ENCODE data around the gene GUSB. TPM values are rescaled to one million over a fixed set of nuclear protein-coding genes. Genes with fewer than 3 reads are reported as not detected.
"Not testable (repeated sequence)": the region's sequence is repeated elsewhere in the genome, so short reads cannot be mapped to it uniquely, and the experiment has no call there.

The GUSB gene
- total RNA-seq (2014; rRNA removed; shearing (Covaris generic); ENCODE audit: low replicate concordance): 193 and 207 TPM in 2 replicates

- DNase-seq (ENCODE audit: low read depth): peak; percentile 87
- in situ Hi-C loops (cut with HindIII; ENCODE audit: low pct_unique_long_range_greater_than_20kb, low sequenced_read_pairs): no loop called here
Observed at GRCh38 chr7:65981965-65982792, at the start of gene GUSB. TSS of gene GUSB (minus strand) at chr7:65982213. CDS start at chr7:65982183, 30 bp downstream.

- in situ Hi-C loops (cut with HindIII; ENCODE audit: low pct_unique_long_range_greater_than_20kb, low sequenced_read_pairs); DNase-seq (ENCODE audit: low read depth): not testable (repeated sequence)
Observed at GRCh38 chr7:66028342-66028741, 46.3 kb upstream of the GUSB start.

GRCh38 chr7:66016131-66016461 lies 34.1 kb upstream of the GUSB start:
- peak; percentile 31 for DNase-seq (ENCODE audit: low read depth)
- in situ Hi-C loops (cut with HindIII; ENCODE audit: low pct_unique_long_range_greater_than_20kb, low sequenced_read_pairs): no loop called here

- in situ Hi-C loops (cut with HindIII; ENCODE audit: low pct_unique_long_range_greater_than_20kb, low sequenced_read_pairs): no loop called here
- no peak for DNase-seq (ENCODE audit: low read depth)
Observed at GRCh38 chr7:66015440-66016130, 33.6 kb upstream of the GUSB start.

GRCh38 chr7:66013938-66014337 lies 31.9 kb upstream of the GUSB start:
- in situ Hi-C loops (cut with HindIII; ENCODE audit: low pct_unique_long_range_greater_than_20kb, low sequenced_read_pairs): no loop called here
- DNase-seq (ENCODE audit: low read depth): peak; percentile 41

- DNase-seq (ENCODE audit: low read depth): no peak
- in situ Hi-C loops (cut with HindIII; ENCODE audit: low pct_unique_long_range_greater_than_20kb, low sequenced_read_pairs): no loop called here
Observed at GRCh38 chr7:66007232-66007631, 25.2 kb upstream of the GUSB start.

- DNase-seq (ENCODE audit: low read depth); in situ Hi-C loops (cut with HindIII; ENCODE audit: low pct_unique_long_range_greater_than_20kb, low sequenced_read_pairs): not testable (repeated sequence)
Observed at GRCh38 chr7:66005115-66005671, 23.2 kb upstream of the GUSB start.

GRCh38 chr7:66000823-66001417 lies 18.9 kb upstream of the GUSB start:
- in situ Hi-C loops (cut with HindIII; ENCODE audit: low pct_unique_long_range_greater_than_20kb, low sequenced_read_pairs): not testable (repeated sequence)

GRCh38 chr7:65994984-65995383 lies 13.0 kb upstream of the GUSB start:
- in situ Hi-C loops (cut with HindIII; ENCODE audit: low pct_unique_long_range_greater_than_20kb, low sequenced_read_pairs); DNase-seq (ENCODE audit: low read depth): not testable (repeated sequence)

More at GRCh38 chr7:66000823-66001417, 18.9 kb upstream of the GUSB start:
- not testable (repeated sequence) for DNase-seq (ENCODE audit: low read depth)

- no peak for DNase-seq (ENCODE audit: low read depth)
- in situ Hi-C loops (cut with HindIII; ENCODE audit: low pct_unique_long_range_greater_than_20kb, low sequenced_read_pairs): no loop called here
Observed at GRCh38 chr7:65992526-65992925, 10.5 kb upstream of the GUSB start.

GRCh38 chr7:65991829-65992228 lies 9.8 kb upstream of the GUSB start:
- DNase-seq (ENCODE audit: low read depth); in situ Hi-C loops (cut with HindIII; ENCODE audit: low pct_unique_long_range_greater_than_20kb, low sequenced_read_pairs): not testable (repeated sequence)

GRCh38 chr7:65989694-65990080 lies 7.7 kb upstream of the GUSB start:
- in situ Hi-C loops (cut with HindIII; ENCODE audit: low pct_unique_long_range_greater_than_20kb, low sequenced_read_pairs): no loop called here

GRCh38 chr7:65988503-65988902 lies 6.5 kb upstream of the GUSB start:
- DNase-seq (ENCODE audit: low read depth); in situ Hi-C loops (cut with HindIII; ENCODE audit: low pct_unique_long_range_greater_than_20kb, low sequenced_read_pairs): not testable (repeated sequence)

More at GRCh38 chr7:65989694-65990080, 7.7 kb upstream of the GUSB start:
- no peak for DNase-seq (ENCODE audit: low read depth)

GRCh38 chr7:65988084-65988483 lies 6.1 kb upstream of the GUSB start:
- in situ Hi-C loops (cut with HindIII; ENCODE audit: low pct_unique_long_range_greater_than_20kb, low sequenced_read_pairs): no loop called here
- DNase-seq (ENCODE audit: low read depth): peak; percentile 41

- in situ Hi-C loops (cut with HindIII; ENCODE audit: low pct_unique_long_range_greater_than_20kb, low sequenced_read_pairs): no loop called here
- DNase-seq (ENCODE audit: low read depth): peak; percentile 84
Observed at GRCh38 chr7:65983965-65984658, 2.1 kb upstream of the GUSB start.

GRCh38 chr7:65980478-65981250 lies 1.3 kb downstream of the GUSB start:
- in situ Hi-C loops (cut with HindIII; ENCODE audit: low pct_unique_long_range_greater_than_20kb, low sequenced_read_pairs): no loop called here
- DNase-seq (ENCODE audit: low read depth): peak; percentile 80

All from Caki2 (cell line).